GM04504 (cell line): ENCODE results near the gene STARD13.
A peak's percentile ranks its signal among the peaks of the same experiment; 100 is the strongest.
"Not testable (repeated sequence)": the region's sequence is repeated elsewhere in the genome, so short reads cannot be mapped to it uniquely, and the experiment has no call there.

ENCODE experiments used
- DNase-seq: peaks from one replicate; pipeline ENCODE4 v3.0.0-alpha.2; 2012; ENCODE audit warnings: low read depth

STARD13 gene

GRCh38 chr13:33195693-33196464, 89.7 kb downstream of the STARD13 start:
- DNase-seq, result no peak

DNA sequence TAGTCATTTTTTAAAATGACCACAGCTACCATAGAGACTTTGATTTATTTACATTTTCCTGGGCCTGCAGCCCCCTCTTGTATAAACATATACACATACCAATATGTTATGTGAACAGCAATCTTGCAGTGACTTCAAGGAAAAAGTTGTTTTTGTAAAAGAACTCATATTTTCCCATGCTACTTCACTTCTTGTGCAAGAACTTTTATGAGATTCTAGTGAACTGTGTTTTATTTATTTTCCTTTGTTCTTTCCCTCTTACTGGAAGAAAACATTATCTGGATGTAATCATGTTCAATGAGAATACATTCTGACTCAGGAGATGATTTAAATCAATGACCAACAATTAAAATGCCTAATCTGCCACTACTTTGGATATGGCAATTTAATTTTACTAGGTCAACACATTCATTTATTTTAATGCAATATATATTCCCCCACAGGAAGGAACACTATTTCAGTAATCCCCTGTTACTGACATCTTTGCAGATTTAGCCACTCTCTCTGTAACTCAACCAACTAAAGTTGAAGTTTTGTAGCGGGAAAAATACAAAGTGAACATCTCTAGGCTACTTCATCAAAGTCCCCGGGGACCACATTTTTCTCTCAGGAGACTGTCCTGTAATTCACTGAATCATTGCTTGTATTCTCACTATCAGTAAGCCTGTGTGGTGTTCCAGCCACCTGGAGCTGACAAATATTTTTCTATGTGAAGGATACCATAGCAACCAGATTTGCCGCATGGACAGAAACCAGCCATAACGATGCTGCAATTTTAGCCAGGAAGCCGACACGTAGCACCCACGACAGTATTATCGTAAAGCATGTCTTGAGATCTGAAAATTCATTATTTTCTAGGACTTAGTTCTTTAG, 90.5 kb downstream of the STARD13 start:
- DNase-seq, result peak; percentile 80

GRCh38 chr13:33193428-33193974, 92.1 kb downstream of the STARD13 start:
- no peak for DNase-seq

- no peak for DNase-seq
These were observed 93.9 kb downstream of the STARD13 start for GRCh38 chr13:33191425-33192210.

GRCh38 chr13:33189470-33189869, 96.1 kb downstream of the STARD13 start:
- no peak for DNase-seq

DNA sequence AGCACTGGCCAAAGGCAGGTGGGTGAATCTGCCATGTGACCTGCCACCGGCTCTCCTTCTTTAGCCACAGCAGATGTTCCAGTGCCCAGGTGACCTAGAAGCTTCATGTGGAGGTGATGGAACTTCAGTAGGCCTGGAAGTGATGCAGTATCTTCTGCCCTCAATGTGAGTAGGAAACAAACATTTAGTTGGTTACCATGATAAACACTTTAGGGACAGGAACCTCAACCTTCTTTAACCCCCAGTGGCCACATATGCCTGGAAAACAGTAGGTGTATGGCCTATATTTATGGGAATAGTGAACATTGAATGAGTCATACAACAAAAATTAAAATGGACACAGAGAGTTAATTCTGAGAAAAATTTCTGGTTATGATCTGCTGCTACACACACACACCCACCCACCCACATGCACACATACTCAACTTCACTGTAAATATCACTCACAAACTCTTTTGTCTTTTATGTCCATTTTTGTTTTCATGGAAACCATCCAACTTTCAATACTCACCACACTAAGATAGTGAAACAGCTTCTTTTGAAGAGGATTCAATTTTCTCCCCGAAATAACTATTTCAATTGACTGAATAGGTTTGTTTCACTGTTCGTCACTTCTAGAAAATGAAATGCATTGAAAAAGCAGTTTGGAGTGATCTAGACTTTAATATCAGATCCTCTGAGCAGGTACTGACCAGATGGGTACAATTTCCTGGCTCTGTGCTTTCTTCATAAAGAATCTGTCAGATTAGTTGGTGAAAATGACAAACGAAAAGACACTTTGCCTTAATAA, 97.3 kb downstream of the STARD13 start:
- DNase-seq, result no peak

- no peak for DNase-seq
These were observed 98.7 kb downstream of the STARD13 start for GRCh38 chr13:33186861-33187291.

DNA sequence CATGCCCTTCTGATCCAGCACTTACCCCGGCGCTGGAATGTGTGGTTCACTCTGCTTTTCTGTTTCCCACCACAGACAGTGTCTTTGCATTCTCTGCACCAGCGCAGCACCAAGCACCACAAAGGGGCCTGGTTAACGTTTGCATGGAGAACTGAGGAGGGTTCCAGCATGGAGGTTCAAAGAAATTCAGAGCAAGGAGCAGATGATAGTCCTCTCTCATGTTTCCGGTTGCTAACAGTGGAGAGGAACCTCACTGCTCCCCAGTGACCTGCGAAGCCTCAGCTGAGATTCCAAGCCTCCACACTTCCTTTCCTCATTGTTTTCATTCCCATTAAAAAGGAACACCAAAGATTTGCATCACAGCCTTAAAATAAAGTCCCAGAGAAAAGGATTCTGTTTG, 99.7 kb downstream of the STARD13 start:
- no peak for DNase-seq

GRCh38 chr13:33184530-33184929, 101.0 kb downstream of the STARD13 start:
- no peak for DNase-seq

DNA sequence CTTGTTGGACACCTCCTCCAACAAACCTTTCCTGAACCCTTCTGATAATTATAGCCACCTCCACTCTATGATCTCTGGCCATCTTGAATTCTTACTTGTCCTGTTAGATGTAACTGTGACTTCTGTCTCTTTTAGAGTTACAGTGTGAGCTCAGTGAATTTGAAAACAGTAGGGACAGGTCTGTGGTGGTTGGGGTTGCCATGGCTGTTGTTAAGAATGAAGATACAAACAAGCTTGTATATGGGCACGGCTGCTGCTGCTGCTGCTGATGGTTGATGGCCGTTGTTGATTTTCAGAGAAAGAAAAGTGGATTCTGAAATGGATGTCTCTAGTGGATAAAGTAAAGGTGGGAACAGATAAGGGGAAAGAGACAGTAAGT, 101.5 kb downstream of the STARD13 start:
- no peak for DNase-seq

- DNase-seq, result peak; percentile 52
These were observed 102.0 kb downstream of the STARD13 start for GRCh38 chr13:33183431-33184111.

- DNase-seq, result no peak
These were observed 102.8 kb downstream of the STARD13 start for GRCh38 chr13:33182729-33183128.

GRCh38 chr13:33181264-33181663, 104.3 kb downstream of the STARD13 start:
- DNase-seq, result no peak

GRCh38 chr13:33180122-33180804, 105.3 kb downstream of the STARD13 start:
- DNase-seq, result no peak

DNA sequence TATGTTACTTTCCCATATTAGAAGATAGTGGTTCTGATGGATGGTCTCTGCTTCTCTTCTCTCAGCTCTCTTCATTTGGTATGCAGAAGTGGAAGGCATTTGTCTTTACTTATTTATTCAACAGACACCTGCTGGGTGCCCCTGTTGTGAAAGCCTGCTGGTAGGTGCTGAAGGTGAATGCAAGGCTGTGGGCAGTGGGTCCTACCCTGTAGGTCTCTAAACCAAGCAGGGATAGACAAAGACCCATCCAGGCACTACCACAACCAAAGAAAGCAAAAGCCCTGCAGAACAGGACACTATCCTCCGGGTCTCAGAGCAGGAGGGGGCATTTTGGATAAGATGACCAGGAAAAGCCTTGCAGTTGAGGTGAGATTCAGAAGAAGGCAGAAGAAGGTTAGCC, 106.1 kb downstream of the STARD13 start:
- DNase-seq, result no peak

DNA sequence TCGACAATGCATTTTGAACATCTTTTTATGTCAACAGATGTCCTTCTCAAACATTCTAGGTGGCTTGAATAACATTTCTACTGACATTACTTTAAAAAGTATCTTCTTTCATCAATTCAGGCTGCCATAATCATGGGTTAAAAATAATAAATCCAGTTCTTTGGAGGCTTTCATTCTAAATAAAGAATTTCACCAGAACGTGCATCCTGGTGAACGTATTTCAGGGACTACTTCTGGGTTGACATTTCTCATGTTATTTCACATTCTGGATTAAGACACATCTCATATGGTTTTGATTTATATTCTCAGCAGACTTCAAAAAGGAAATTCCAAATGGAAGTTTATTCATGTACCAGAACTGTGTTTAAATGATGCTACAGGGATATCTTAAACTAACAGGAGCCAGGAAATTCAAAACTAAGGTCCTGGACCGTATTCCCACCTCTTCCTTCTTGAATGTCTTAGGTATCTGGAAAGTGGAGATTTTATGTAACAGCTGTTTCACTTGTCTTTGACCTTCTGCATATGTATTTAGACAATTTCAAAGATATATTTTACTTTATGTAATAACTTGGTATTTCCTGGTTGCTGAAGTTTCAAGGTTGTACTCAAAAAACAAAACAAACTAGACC, 107.2 kb downstream of the STARD13 start:
- DNase-seq, result no peak

DNA sequence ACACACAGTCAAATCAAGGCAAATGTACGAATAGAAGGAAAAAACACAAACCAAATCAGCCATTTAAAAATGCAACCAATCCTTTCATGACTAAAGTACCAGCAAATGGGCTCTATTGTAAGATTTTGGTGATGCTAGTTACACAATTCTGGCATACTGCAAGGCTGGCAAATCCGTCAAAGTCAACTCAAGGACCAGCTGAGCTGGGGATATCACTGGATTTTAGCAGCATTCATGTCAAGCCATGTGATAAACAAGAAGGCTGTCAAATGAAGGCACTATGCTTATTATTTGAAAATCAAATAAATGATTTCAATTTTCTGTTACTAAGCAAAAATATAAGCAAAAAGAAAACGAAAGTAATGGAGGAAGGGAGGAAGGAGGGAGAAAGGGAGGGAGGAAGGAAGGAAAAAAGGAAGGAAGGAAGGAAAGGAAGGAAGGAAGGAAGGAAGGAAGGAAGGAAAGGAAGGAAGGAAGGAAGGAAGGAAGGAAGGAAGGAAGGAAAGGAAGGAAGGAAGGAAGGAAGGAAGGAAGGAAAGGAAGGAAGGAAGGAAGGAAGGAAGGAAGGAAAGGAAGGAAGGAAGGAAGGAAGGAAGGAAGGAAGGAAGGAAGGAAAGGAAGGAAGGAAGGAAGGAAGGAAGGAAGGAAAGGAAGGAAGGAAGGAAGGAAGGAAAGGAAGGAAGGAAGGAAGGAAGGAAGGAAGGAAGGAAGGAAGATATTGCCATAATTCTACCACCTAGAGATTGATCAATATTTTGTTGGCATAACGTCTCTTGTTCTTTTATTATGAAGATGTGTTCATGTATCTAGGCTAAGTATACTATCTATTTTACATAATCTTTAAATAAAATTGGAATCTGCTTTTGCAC, 108.0 kb downstream of the STARD13 start:
- not testable (repeated sequence) for DNase-seq

DNA sequence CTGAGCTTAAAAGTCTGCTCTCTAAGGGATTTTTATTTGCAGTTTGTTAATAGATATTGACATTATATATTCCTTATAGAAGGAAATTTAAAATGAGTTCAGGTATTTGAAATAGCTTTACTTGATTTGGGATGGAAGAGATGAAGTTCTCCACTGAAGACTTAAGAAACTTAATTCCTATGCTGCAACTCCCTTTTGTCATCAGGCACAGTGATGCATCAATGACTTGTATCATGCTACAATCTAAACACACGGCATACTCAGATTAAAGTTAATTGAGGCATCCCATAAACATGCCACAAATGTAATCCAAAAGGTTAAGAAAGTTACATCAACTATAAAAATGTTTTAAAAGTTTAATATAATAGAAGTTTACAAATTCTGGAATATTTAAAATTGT, 109.0 kb downstream of the STARD13 start:
- DNase-seq, result no peak

DNA sequence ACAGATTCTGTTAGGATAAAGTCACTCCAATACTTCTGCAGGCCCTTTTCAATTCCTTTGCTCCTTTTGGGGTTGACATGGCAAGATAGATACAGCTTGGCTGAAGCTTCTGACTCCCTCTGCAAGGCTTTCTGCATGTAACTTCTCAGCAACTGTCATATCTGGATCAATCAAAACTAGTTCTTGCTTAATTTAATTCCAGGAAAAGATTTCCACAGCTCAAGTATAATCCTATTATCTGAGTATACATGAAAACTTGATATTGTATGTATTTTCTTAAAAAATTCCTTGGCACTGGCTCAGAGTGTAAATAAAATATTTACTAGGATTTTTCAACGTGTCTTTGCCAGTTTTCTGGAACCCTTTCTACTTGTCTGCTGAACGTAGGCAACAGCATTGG, 109.6 kb downstream of the STARD13 start:
- DNase-seq, result no peak
